A549 treated with dexamethasone at 1 μM for 4 hours (cell line): ENCODE data around the gene SAG. TPM values are rescaled to one million over a fixed set of nuclear protein-coding genes. Genes with fewer than 3 reads are reported as not detected.

ENCODE experiments used
- total RNA-seq: library from RNA; stranded (reverse); fragments of 200-300 nt; extraction: Qiagen RNA extraction; gene quantifications from 5 replicates; pipeline ENCODE4 v1.2.3, GENCODE V29; 2022

The SAG gene
- total RNA-seq, result 0.24 TPM in 1 of 5 replicates, not detected in the others

DNA sequence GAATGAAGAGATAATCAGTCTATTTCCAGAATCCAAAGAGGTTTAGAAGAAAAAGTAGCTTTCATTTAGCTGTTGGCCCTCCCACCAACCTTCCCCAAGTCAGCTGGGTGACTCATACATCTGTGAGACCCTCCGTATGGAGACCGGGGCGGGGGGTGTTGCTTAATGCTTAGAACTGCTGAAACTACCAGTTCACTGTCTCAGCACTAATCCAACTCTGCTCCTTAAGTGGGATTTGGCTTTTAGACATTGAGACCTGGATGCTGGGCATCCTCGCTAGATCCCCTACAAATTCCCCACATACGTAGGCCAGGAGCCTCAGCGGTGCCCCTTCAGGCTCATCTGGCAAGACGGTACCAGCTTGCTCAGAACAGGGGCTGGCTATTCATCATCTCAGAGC is at the start of gene SAG:
Gene SAG (plus strand): TSS at position 252 of the 400 bp plus-strand sequence. CDS start 1,374 bp downstream, outside the sequence.

DNA sequence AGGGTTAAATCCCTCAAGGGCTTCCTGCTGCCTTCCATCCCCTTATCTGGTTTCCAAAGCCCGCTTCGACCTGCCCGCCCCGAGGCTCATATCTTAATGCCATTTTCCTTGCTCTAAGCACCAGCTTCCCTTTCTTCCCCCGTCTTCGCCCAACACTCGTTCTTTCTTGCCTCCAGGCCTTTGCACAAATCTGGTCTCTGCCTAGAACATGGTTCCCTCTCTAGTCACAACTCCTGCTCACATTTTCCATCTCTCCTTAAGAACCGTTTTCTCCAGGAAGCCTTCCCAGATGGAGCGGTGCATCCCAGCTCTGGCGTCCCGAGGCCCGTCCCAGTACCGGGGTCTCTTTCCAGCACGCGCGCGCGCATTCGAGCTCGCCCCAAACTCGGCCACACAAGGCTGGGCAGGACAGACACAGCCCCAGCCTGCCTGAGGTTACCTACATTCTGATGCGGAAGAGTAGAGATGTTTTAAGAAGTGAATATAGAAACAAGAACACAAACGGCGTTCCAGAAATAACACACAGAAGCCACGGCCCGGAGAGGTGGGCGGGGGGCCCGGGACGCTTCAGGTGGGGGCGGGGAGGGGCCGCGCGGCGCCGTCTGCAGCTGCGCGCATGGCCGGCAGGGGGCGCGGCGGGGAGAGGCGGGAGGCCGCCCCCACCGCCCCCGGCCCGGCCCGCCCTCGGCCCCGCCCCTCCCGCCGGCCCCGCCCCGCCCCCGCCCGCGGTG is 46.3 kb downstream of the SAG start, which contains the start of gene DGKD:
Gene DGKD (plus strand): TSS at position 726 of the 731 bp plus-strand sequence. CDS start 25 bp downstream, outside the sequence.

Other genes starting within 250 kb of the SAG start
- gene INPP5D, start 247.5 kb upstream of the SAG start, total RNA-seq, result 0.40 to 0.70 TPM (median 0.62 TPM) in 5 replicates
- gene ATG16L1, start 56.1 kb upstream of the SAG start, total RNA-seq, result 32.5 to 43.3 TPM (median 39.6 TPM) in 5 replicates
- gene DGKD, start 46.7 kb downstream of the SAG start, total RNA-seq, result 50.3 to 90.9 TPM (median 74.3 TPM) in 5 replicates